ENCODE results near the gene PRKD2.

GRCh38 chr19:46724468-46724867, 7.6 kb upstream of the PRKD2 start:
- TF ChIP-seq, protein P1, sequence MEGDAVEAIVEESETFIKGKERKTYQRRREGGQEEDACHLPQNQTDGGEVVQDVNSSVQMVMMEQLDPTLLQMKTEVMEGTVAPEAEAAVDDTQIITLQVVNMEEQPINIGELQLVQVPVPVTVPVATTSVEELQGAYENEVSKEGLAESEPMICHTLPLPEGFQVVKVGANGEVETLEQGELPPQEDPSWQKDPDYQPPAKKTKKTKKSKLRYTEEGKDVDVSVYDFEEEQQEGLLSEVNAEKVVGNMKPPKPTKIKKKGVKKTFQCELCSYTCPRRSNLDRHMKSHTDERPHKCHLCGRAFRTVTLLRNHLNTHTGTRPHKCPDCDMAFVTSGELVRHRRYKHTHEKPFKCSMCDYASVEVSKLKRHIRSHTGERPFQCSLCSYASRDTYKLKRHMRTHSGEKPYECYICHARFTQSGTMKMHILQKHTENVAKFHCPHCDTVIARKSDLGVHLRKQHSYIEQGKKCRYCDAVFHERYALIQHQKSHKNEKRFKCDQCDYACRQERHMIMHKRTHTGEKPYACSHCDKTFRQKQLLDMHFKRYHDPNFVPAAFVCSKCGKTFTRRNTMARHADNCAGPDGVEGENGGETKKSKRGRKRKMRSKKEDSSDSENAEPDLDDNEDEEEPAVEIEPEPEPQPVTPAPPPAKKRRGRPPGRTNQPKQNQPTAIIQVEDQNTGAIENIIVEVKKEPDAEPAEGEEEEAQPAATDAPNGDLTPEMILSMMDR (IDR thresholded peaks at IDR 0.05), result no peak
- TF ChIP-seq POLR2A (IDR thresholded peaks at IDR 0.05), result no peak
